ENCODE measurements around the gene LRP1B. TPM values are rescaled to one million over a fixed set of nuclear protein-coding genes. Genes with fewer than 3 reads are reported as not detected.

Gene LRP1B
- polyA plus RNA-seq, 1 of the 3 experiments (the other 2 are of a cell fraction): 0.28 TPM

- Histone ChIP-seq H3K9me3 (no peaks in the 10 kb centered on the region), H3K36me3 (replicated peaks in 1 of 2; ENCODE audit: control insufficient read depth in 1 of 2, insufficient read depth in 2 of 2, low read length in 1 of 2) (no peaks in the 10 kb centered on the region), H3F3A (replicated peaks; ENCODE audit: insufficient read depth) (peaks cover 4% of the 10 kb centered on the region), H3K27ac (ENCODE audit: low read depth in 2 of 2, low read length in 1 of 2) (peak overlapping the region in 1 of 2 experiments; percentile 82; a peak in 2 of 4 replicates), H3K4me3 (ENCODE audit: low read depth in 2 of 2, low read length in 1 of 2) (no peak overlapping the region; a peak in 1 of 4 replicates), H4K20me1 (ENCODE audit: insufficient read depth) (no peaks in the 10 kb centered on the region), H2AFZ (ENCODE audit: low read depth) (0 out of 2 replicates have a peak overlapping the region, but pooled peaks have one; percentile 51), H3K27me3 (ENCODE audit: insufficient read depth) (no peaks in the 10 kb centered on the region), H3K9ac (no peak overlapping the region), H3K4me1 (ENCODE audit: control insufficient read depth in 1 of 2, insufficient read depth in 2 of 2, low read depth in 1 of 2, low read length in 1 of 2) (peaks cover 0 to 5% of the 10 kb centered on the region in 2 experiments; a peak in 1 of 4 replicates), H3K79me2 (ENCODE audit: insufficient read depth) (no peaks in the 10 kb centered on the region), H3K9me2 (no peaks in the 10 kb centered on the region), H3K4me2 (no peak overlapping the region)
- ChIA-PET CTCF (no interaction called here), POLR2A (no interaction called here)
- DNase-seq: no peak
- TF ChIP-seq EZH2phosphoT487 (IDR thresholded peaks at IDR 0.05; ENCODE audit: borderline replicate concordance, low read depth) (no peak), ELF1 (IDR thresholded peaks at IDR 0.05) (no peak), TCF12 (IDR thresholded peaks at IDR 0.05) (peak; percentile 36; the same call in 1 of the 2 replicates), FOXJ3 (CRISPR knock-in tag; IDR thresholded peaks at IDR 0.05) (no peak), FOSL2 (IDR thresholded peaks at IDR 0.05; ENCODE audit: borderline replicate concordance, low read depth) (peak; percentile 39; the same call in 1 of the 2 replicates), CHD2 (IDR thresholded peaks at IDR 0.05; ENCODE audit: low read length, partially characterized antibody) (no peak), RFX5 (IDR thresholded peaks at IDR 0.05; ENCODE audit: low read length) (no peak), MXI1 (IDR thresholded peaks at IDR 0.05; ENCODE audit: low read depth, low read length) (no peak), PBX3 (IDR thresholded peaks at IDR 0.05) (peak; percentile 58), GATA2 (CRISPR knock-in tag; IDR thresholded peaks at IDR 0.05) (no peak), SMC3 (IDR thresholded peaks at IDR 0.05; ENCODE audit: low read depth, low read length) (no peak), NFIC (IDR thresholded peaks at IDR 0.05; ENCODE audit: borderline replicate concordance) (no peak), RAD21 (IDR thresholded peaks at IDR 0.05; ENCODE audit: low read length) (no peak), ZBTB33 (IDR thresholded peaks at IDR 0.05; ENCODE audit: borderline replicate concordance, low read depth) (no peak), CTCF (IDR thresholded peaks at IDR 0.05) (peak; percentile 62)
These were observed 18.0 kb downstream of the LRP1B start for GRCh38 chr2:142112757-142113221.
